GM21737 (cell line): Measurements from ENCODE around the gene SPATA25.

ENCODE experiments used
- ATAC-seq: cut with Tn5 transposase; IDR thresholded peaks from one replicate; pipeline ENCODE4 v1.9.1; 2021; ENCODE audit warnings: mild to moderate bottlenecking, moderate library complexity; ENCODE audit not compliant: unreplicated experiment

SPATA25 gene

GRCh38 chr20:45867136-45867818 lies 20.1 kb downstream of the SPATA25 start:
- ATAC-seq, result no peak

- no peak for ATAC-seq
Observed at GRCh38 chr20:45866454-45866853, 21.0 kb downstream of the SPATA25 start.

- no peak for ATAC-seq
Observed at GRCh38 chr20:45863543-45864470, 23.6 kb downstream of the SPATA25 start.

- ATAC-seq, result no peak
Observed at GRCh38 chr20:45861221-45862075, 26.0 kb downstream of the SPATA25 start.

GRCh38 chr20:45860560-45861220 lies 26.7 kb downstream of the SPATA25 start:
- ATAC-seq, result no peak

GRCh38 chr20:45859916-45860315 lies 27.5 kb downstream of the SPATA25 start:
- ATAC-seq, result no peak

GRCh38 chr20:45857882-45858216 lies 29.6 kb downstream of the SPATA25 start:
- peak; percentile 10 for ATAC-seq

- peak; percentile 91 for ATAC-seq
Observed at GRCh38 chr20:45857114-45857881, 30.1 kb downstream of the SPATA25 start, which contains the start of the genes ACOT8 and ZSWIM3. Gene ACOT8, minus strand, starts transcription at chr20:45857392. Its CDS starts 77 bp downstream, at chr20:45857315. Gene ZSWIM3, plus strand, starts transcription at chr20:45857614. Its CDS starts 212 bp downstream, at chr20:45857826.

GRCh38 chr20:45853484-45853883 lies 33.9 kb downstream of the SPATA25 start:
- ATAC-seq, result no peak

- no peak for ATAC-seq
Observed at GRCh38 chr20:45852326-45852725, 35.1 kb downstream of the SPATA25 start.

GRCh38 chr20:45851501-45851900 lies 35.9 kb downstream of the SPATA25 start:
- ATAC-seq, result no peak

GRCh38 chr20:45850926-45851325 lies 36.5 kb downstream of the SPATA25 start:
- no peak for ATAC-seq

GRCh38 chr20:45850238-45850637 lies 37.2 kb downstream of the SPATA25 start:
- no peak for ATAC-seq

- ATAC-seq, result no peak
Observed at GRCh38 chr20:45848969-45849582, 38.3 kb downstream of the SPATA25 start.

GRCh38 chr20:45848421-45848820 lies 39.0 kb downstream of the SPATA25 start:
- ATAC-seq, result no peak

GRCh38 chr20:45845452-45845851 lies 42.0 kb downstream of the SPATA25 start:
- no peak for ATAC-seq

- no peak for ATAC-seq
Observed at GRCh38 chr20:45843506-45843905, 43.9 kb downstream of the SPATA25 start.

GRCh38 chr20:45842169-45842812 lies 45.1 kb downstream of the SPATA25 start:
- ATAC-seq, result peak; percentile 71
